IPS-20b (cell line): ENCODE results near the gene WTAP.
A peak's percentile ranks its signal among the peaks of the same experiment; 100 is the strongest.

Experiments used
- H3K27ac ChIP-seq: one replicate; pipeline ENCODE4 v1.5.1; 2013; ENCODE audit warnings: low read length
- H3K27me3 ChIP-seq: 2 replicates; pipeline ENCODE4 v1.6.1; 2013; ENCODE audit warnings: mild to moderate bottlenecking, low read length, inconsistent platforms; ENCODE audit not compliant: insufficient read depth
- H3K36me3 ChIP-seq: 2 replicates; pipeline ENCODE4 v1.6.1; 2013; ENCODE audit warnings: low read depth, mild to moderate bottlenecking, inconsistent platforms, low read length, moderate library complexity; ENCODE audit not compliant: insufficient read depth
- H3K4me1 ChIP-seq: 2 replicates; pipeline ENCODE4 v1.6.1; 2013; ENCODE audit warnings: mild to moderate bottlenecking, control low read depth, inconsistent platforms, low read length, moderate library complexity; ENCODE audit not compliant: insufficient read depth
- H3K4me3 ChIP-seq: 2 replicates; pipeline ENCODE4 v1.5.1; 2013; ENCODE audit warnings: mild to moderate bottlenecking, low read length, inconsistent platforms
- H3K9ac ChIP-seq: 2 replicates; pipeline ENCODE4 v1.6.1; 2013; ENCODE audit warnings: low read depth, mild to moderate bottlenecking, inconsistent platforms, low read length, moderate library complexity
- H3K9me3 ChIP-seq: 2 replicates; pipeline ENCODE4 v1.6.1; 2013; ENCODE audit warnings: mild to moderate bottlenecking, low read depth, low read length, inconsistent platforms; ENCODE audit not compliant: insufficient read depth

WTAP gene

DNA sequence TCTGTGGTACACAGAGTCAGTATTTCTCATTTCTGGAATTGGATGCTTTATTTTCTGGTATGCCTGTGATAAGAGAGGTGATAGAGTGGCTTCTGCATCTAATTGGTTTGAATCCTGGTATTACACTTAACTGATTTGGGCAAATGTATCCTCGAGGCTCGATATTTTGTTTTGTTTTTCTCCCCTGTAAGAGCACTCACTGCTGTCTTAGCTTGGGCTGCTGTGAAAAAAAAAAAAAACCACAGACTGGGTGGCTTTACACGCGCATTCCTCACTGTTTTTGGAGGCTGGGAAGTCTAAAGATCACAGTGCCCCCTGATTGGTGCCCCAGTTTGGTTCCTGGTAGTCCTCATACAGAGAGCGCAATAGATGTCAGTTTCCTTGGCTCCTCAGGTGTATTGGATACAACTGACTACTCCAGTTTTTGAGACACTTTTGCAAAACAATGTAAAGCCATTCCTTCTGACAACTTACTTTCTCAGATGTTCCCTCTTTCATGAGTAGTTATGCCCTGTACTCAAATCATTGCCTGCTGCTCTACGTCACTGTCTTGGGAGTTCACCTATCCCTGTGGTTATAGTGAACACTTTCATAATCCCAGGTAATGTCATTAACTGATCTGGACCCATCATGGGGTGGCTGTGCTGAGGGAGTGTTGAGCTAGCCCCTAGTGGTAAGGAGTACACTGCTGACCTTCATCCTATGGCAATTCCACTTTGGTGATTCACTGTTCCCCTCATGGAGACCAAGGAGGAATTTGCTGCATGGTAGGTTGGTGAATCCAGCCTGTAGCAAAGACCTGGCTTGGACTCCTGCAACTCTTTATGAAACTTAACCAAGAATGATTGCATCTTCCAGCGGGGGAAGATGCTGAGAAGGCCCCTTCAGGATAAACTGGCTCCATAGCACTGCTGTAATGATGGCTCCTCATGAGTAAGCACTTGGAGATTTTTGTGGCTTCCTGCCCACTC lies 31.0 kb downstream of the WTAP start:
- peaks cover 69% of the 10 kb centered on the region for H3K36me3 ChIP-seq
- H3K27ac ChIP-seq: no peak overlapping the region
- H3K9ac ChIP-seq: no peak overlapping the region
- no peak overlapping the region for H3K4me3 ChIP-seq
- H3K27me3 ChIP-seq: no peaks in the 10 kb centered on the region
- peaks cover 24% of the 10 kb centered on the region for H3K4me1 ChIP-seq
- no peaks in the 10 kb centered on the region for H3K9me3 ChIP-seq

DNA sequence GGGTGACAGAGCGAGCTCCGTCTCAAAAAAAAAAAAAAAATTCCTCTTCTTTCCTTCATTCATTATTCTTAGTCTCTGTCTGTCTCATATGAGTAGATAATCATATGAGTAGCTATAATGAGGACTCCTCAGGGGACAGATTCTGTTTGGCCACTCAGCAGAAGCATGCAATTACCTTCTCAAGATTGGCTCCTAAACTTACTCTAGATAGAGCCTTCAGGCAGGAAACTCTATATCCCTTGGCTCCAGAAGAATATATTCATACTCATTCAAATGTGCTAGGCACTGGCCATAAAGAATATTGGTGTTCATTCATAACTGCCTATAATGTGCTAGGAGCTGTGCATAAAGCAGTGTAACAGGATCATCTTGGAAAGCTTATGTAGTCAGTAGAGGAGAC lies 32.3 kb downstream of the WTAP start:
- no peaks in the 10 kb centered on the region for H3K9me3 ChIP-seq
- H3K4me3 ChIP-seq: no peak overlapping the region
- peaks cover 24% of the 10 kb centered on the region for H3K4me1 ChIP-seq
- no peak overlapping the region for H3K27ac ChIP-seq
- no peaks in the 10 kb centered on the region for H3K27me3 ChIP-seq
- peaks cover 67% of the 10 kb centered on the region for H3K36me3 ChIP-seq
- H3K9ac ChIP-seq: peak overlapping the region; percentile 5; the same call in 1 of the 2 replicates

DNA sequence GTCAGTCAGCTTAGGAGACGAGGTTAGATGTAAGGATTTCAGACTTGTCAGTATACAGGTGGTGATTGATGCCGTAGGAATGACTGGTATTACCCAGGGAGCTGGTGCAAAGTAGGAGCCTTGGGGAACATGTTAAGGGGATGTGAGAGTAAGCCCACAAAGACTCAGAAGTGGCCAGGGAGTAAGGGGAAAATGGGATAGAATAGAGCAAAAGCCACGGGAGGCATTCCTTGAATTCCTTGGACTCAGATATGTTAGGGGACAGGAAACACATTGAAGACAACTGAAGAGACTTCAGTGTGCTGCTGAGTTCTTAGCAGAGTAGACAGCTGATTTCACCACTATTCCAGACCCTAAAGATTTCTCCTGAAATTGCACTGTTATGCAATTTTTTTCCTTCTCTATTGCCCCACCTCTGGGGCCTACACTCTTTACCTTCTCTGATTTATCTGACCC lies 33.3 kb downstream of the WTAP start:
- peak overlapping the region; percentile 76 for H3K4me3 ChIP-seq
- peak overlapping the region; percentile 27 for H3K27ac ChIP-seq
- H3K9me3 ChIP-seq: no peaks in the 10 kb centered on the region
- H3K9ac ChIP-seq: peak overlapping the region; percentile 86; the same call in 1 of the 2 replicates
- H3K36me3 ChIP-seq: peaks cover 67% of the 10 kb centered on the region
- no peaks in the 10 kb centered on the region for H3K27me3 ChIP-seq
- H3K4me1 ChIP-seq: peaks cover 24% of the 10 kb centered on the region

DNA sequence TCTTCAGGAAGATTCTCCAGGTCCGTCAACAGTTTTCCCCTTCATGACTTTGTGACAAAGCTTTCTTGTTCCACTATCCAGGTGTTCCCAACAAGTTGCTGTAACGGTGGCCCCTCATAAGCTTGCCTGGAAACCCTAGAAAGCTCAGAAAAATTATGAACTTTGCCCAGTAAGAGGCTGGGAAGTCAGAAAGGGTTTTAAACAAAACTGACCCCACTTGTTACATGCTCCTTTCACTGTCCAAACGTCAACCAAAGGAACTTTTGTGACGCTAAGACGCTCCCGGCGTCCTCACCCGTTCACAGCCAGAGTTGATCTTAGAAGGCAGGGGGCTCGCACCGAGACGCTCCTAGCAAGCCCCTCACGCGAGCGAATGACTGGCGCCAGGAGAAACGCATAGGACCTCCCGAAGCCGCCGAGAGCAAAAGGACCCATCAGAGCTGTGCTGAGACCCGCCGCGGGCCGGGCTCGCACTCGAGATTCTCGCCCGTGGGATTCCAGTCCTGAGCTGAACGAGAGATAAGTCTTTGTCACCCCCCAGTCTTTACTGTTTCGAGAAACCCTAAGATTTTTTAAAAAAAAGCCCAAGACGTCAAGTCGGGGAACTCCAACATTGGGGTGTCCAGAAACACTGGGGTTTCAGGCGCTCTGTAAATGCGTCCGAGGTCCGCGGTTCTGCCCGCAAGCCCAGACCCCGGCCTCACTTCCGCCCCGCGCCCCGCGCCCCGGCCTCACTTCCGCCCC lies 34.0 kb downstream of the WTAP start:
- Histone ChIP-seq H3K27me3 (no peaks in the 10 kb centered on the region), H3K36me3 (peaks cover 67% of the 10 kb centered on the region), H3K9ac (peak overlapping the region; percentile 86), H3K4me3 (peak overlapping the region; percentile 76), H3K9me3 (no peaks in the 10 kb centered on the region), H3K4me1 (peaks cover 24% of the 10 kb centered on the region), H3K27ac (peak overlapping the region; percentile 27)

DNA sequence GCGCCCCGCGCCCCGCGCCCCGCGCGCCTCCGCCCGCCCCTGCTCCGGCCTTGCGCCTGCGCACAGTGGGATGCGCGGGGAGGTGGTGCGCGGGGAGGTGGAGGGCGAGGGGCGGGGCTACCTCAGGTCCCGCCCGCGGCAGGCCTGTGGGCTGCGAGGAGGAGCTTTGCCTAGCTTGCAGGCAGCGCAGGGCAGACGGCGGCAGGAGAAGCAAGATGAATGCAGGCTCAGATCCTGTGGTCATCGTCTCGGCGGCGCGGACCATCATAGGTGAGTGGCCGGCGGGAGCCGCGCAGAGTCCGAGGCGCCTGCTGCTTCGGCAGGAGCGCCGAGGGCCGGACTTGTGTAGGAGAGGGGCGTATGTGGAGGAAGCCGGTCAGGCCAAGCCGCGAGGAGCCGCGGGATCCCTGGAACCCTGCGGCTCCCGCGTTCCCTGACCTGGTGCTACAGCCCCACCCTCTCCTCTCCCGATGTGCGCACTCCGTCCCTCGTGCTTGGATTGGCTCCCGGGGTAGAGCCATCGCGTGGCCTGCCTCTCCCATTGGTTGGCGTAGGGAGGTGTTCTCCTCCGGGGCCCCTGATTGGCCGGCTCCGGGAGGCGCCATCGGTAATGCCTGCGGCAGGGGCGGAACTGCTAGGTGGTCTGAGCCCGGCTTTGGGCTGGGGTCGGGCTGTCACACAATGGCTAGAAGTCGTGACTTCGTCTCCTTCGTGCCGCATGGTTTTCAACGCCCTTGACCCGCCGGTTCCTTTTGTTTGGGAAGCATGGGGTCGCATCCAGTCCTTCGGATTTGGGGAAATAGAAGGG lies 34.8 kb downstream of the WTAP start, which contains the start of gene ACAT2:
Gene ACAT2, plus strand, starts transcription at position 173 of the 808 bp plus-strand sequence. Its CDS starts 43 bp downstream, at position 216.
- Histone ChIP-seq H3K27ac (peak within 1 kb of the TSS; percentile 64), H3K9me3 (no peaks in the 10 kb centered on the region), H3K9ac (peak within 1 kb of the TSS; percentile 90), H3K4me1 (peaks cover 24% of the 10 kb centered on the region), H3K4me3 (peak within 1 kb of the TSS; percentile 93), H3K36me3 (peaks cover 67% of the 10 kb centered on the region), H3K27me3 (no peaks in the 10 kb centered on the region)

DNA sequence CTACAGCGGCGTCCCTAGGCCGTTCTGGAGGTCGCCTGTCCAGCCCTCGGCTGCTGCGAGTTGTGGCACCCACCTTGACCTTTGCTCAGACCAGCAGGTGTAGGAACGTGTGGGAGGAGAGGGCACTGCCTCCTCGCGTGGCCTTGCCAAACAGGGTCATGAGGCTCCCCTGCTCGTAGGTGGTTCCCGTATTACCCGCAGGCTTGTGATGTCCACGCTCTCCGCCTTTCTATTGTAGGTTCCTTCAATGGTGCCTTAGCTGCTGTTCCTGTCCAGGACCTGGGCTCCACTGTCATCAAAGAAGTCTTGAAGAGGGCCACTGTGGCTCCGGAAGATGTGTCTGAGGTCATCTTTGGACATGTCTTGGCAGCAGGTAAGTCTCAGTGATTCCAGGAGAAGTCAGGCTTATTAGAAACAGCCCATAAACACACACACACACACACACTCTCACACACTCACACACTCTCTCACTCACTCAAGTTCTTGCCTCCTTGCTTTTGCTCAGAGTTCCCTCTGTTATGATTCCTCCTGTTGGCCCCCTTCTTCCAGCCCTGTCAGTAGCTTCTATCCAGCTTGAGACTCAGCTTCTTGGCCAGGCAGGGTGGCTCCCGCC lies 35.5 kb downstream of the WTAP start:
- peaks cover 67% of the 10 kb centered on the region for H3K36me3 ChIP-seq
- H3K27ac ChIP-seq: peak overlapping the region; percentile 64
- H3K4me1 ChIP-seq: peaks cover 24% of the 10 kb centered on the region
- H3K9ac ChIP-seq: peak overlapping the region; percentile 90; the same call in 1 of the 2 replicates
- no peaks in the 10 kb centered on the region for H3K27me3 ChIP-seq
- no peaks in the 10 kb centered on the region for H3K9me3 ChIP-seq
- peak overlapping the region; percentile 93 for H3K4me3 ChIP-seq

DNA sequence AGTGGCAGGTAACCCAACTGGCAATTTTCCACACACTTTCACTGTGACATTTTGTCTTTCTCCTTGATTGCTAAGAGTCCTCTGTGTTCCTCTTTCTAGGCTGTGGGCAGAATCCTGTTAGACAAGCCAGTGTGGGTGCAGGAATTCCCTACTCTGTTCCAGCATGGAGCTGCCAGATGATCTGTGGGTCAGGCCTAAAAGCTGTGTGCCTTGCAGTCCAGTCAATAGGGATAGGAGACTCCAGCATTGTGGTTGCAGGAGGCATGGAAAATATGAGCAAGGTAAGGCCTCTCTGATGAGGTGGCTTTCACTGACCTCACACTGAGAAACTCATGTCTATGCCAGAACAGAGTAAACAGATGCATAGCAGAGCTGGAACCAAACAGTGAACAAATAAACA lies 39.6 kb downstream of the WTAP start:
- H3K27ac ChIP-seq: no peak overlapping the region
- peaks cover 4% of the 10 kb centered on the region; the same call in 1 of the 2 replicates for H3K4me1 ChIP-seq
- peaks cover 88% of the 10 kb centered on the region for H3K36me3 ChIP-seq
- H3K9ac ChIP-seq: no peak overlapping the region
- H3K27me3 ChIP-seq: no peaks in the 10 kb centered on the region
- H3K9me3 ChIP-seq: no peaks in the 10 kb centered on the region
- no peak overlapping the region for H3K4me3 ChIP-seq

DNA sequence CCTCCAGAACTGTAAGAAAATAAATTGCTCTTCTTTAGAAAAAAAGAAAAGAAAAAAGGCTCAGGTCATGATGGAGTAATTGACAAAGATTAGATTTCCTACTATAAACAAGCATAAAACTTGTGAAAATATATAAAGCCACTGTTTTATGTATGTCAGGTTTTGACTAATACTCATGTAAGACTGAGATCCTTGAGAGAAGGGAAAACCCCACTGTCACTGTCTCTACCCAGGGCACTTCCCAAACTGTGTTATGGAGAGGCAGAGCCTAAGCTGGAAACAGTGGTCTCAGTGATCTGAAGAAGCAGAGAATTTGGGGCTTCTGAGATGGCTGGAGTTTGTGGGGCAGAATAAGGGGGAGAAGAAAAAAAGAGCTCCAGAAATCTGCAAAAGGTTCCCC lies 42.2 kb downstream of the WTAP start:
- Histone ChIP-seq H3K27ac (no peak overlapping the region), H3K4me3 (no peak overlapping the region), H3K4me1 (no peaks in the 10 kb centered on the region), H3K9ac (no peak overlapping the region), H3K27me3 (no peaks in the 10 kb centered on the region), H3K9me3 (no peaks in the 10 kb centered on the region), H3K36me3 (peaks cover 98% of the 10 kb centered on the region)

DNA sequence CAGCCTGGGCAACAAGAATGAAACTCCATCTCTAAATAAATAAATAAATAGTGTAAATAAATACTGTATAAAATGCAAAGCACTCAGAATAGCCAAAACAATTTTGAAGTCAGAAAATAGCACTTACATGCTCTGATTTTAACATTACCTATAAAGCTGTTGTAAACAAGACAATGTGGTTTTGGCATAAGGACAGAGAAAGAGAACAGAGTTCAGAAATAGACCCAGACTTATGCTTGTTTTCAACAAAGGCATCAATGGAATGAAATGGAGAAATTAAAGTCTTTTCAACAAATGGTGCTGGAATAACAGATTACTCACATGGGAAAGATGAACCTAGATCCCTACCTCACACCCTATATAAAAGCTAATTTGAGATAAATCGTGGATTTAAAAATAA lies 44.9 kb downstream of the WTAP start:
- peaks cover 98% of the 10 kb centered on the region for H3K36me3 ChIP-seq
- H3K4me3 ChIP-seq: no peak overlapping the region
- H3K9me3 ChIP-seq: no peaks in the 10 kb centered on the region
- H3K27me3 ChIP-seq: no peaks in the 10 kb centered on the region
- no peaks in the 10 kb centered on the region for H3K4me1 ChIP-seq
- H3K27ac ChIP-seq: no peak overlapping the region
- H3K9ac ChIP-seq: no peak overlapping the region

DNA sequence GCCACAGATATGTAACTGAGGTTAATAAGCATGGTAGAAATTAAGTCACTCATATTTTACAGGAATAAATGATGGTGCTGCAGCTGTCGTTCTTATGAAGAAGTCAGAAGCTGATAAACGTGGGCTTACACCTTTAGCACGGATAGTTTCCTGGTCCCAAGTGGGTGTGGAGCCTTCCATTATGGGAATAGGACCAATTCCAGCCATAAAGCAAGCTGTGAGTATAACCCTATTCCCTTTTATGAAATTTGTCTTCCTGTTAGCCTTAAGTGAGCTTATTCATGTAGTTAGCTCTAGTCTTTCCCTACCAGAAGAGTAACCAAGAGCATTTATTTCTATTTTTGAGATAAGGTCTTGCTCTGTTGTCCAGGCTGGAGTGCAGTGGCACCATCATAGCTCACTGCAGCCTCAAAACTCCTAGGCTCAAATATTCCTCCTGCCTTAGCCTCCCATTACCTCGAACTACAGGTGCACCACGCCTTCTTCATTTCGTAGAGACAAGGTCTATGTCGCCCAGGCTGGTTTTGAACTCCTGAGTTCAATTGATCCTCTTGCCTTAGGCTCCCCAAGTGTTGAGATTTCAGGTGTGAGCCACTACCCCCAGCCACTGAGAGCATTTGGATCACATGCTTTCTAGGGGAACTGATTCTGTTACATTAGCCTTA lies 50.1 kb downstream of the WTAP start:
- H3K4me1 ChIP-seq: no peaks in the 10 kb centered on the region

More for the DNA sequence above, 50.1 kb downstream of the WTAP start:
- Histone ChIP-seq H3K4me3 (no peak overlapping the region), H3K27ac (no peak overlapping the region), H3K27me3 (no peaks in the 10 kb centered on the region), H3K9me3 (no peaks in the 10 kb centered on the region), H3K36me3 (peaks cover 100% of the 10 kb centered on the region), H3K9ac (no peak overlapping the region)
